Fibroblast of the aortic adventitia (primary cell): ENCODE measurements around the gene SFXN5. TPM values are rescaled to one million over a fixed set of nuclear protein-coding genes. Genes with fewer than 3 reads are reported as not detected.

Source experiments
- DNase-seq: peaks from one replicate; pipeline ENCODE4 v3.0.0-alpha.2; 2010; ENCODE audit warnings: low read depth
- H3K4me3 ChIP-seq: 2 replicates; pipeline ENCODE4 v1.5.1; 2011; ENCODE audit warnings: low read depth, mild to moderate bottlenecking, control low read depth, low read length, moderate library complexity
- CTCF ChIP-seq: IDR thresholded peaks from 2 replicates; pipeline ENCODE4 v1.5.1; 2011; ENCODE audit warnings: mild to moderate bottlenecking, low read length, control low read depth, inconsistent platforms; ENCODE audit not compliant: insufficient read depth
- total RNA-seq: library from RNA; depleted of rRNA; stranded (reverse); fragments of >200 nt; gene quantifications from 2 replicates; pipeline ENCODE4 v1.2.3, GENCODE V29; 2012; ENCODE audit warnings: low replicate concordance

SFXN5 gene
- total RNA-seq, 1 donor: 19.0 TPM

- no peak for DNase-seq
- TF ChIP-seq CTCF: no peak
- no peak overlapping the region for H3K4me3 ChIP-seq
Observed at GRCh38 chr2:72926811-72927465, 144.6 kb downstream of the SFXN5 start.

GRCh38 chr2:72926368-72926767, 145.1 kb downstream of the SFXN5 start:
- no peak overlapping the region for H3K4me3 ChIP-seq
- DNase-seq: no peak
- no peak for TF ChIP-seq CTCF

GRCh38 chr2:72925328-72925943, 146.1 kb downstream of the SFXN5 start:
- H3K4me3 ChIP-seq: no peak overlapping the region
- DNase-seq: no peak
- no peak for TF ChIP-seq CTCF

GRCh38 chr2:72924353-72925240, 146.9 kb downstream of the SFXN5 start:
- no peak for DNase-seq
- no peak overlapping the region for H3K4me3 ChIP-seq
- TF ChIP-seq CTCF: no peak

- TF ChIP-seq CTCF: no peak
- DNase-seq: no peak
- H3K4me3 ChIP-seq: no peak overlapping the region
Observed at GRCh38 chr2:72923833-72924352, 147.6 kb downstream of the SFXN5 start.

DNA sequence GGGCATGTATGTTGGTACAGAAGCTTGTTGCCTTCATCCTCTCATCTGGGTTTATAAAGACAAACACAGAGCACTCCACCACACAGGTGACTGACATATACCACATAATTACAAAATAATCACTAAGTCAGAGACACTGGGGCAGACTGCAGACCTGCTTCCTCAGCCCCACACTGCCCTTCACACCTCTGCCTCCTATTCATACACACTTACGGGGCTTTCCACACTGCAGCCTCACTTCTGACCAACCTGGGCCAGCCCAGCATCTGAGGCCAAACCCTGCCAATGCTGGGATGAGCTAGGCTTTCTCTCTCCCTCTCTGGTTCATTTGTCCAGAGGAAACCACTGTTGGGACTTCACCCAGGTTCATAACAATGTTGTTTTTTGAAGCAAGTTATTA, 149.7 kb downstream of the SFXN5 start:
- no peak overlapping the region for H3K4me3 ChIP-seq
- no peak for DNase-seq
- no peak for TF ChIP-seq CTCF
